Ovary (tissue), 3 donors: ENCODE data around the gene MIOX.

Experiments used
- POLR2A ChIP-seq: fragments of 450-650 bp; IDR thresholded peaks from one replicate; pipeline ENCODE4 v1.6.1; 2017; ENCODE audit warnings: antibody characterized with exemption, mild to moderate bottlenecking, moderate library complexity
- TF ChIP-seq, protein P1 (sequence below), 3 donors: fragments of 450-650 bp in 2 of 3; fragments of 200-600 bp in 1 of 3; IDR thresholded peaks; one replicate each; pipeline versions ENCODE4 v1.5.1 to v1.8.0; 2016 to 2022; ENCODE audit warnings: antibody characterized with exemption in 3 of 3, mild to moderate bottlenecking in 1 of 3
- donor health status: DM: no; HTN: no; CAD: no.

DNA sequence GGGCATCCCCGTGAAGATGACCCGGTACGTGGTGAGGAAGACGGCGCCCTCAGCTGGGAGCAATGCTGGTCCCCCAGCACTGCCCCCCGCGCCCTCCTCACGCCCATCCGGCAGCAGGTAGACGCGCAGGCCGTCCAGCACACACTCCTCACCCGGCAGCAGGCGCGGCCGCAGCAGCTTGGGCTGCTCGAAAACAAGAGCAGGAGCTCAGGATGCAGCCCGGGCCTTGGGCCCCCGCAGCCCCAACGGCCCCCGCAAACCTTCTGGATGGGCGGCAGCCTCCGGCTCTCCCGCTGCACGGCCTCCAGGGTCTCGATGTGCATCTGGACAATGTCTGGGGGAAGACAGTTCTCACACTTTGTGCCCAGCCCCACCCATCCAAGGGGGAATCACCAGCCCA, 25.1 kb upstream of the MIOX start:
- TF ChIP-seq, protein P1, sequence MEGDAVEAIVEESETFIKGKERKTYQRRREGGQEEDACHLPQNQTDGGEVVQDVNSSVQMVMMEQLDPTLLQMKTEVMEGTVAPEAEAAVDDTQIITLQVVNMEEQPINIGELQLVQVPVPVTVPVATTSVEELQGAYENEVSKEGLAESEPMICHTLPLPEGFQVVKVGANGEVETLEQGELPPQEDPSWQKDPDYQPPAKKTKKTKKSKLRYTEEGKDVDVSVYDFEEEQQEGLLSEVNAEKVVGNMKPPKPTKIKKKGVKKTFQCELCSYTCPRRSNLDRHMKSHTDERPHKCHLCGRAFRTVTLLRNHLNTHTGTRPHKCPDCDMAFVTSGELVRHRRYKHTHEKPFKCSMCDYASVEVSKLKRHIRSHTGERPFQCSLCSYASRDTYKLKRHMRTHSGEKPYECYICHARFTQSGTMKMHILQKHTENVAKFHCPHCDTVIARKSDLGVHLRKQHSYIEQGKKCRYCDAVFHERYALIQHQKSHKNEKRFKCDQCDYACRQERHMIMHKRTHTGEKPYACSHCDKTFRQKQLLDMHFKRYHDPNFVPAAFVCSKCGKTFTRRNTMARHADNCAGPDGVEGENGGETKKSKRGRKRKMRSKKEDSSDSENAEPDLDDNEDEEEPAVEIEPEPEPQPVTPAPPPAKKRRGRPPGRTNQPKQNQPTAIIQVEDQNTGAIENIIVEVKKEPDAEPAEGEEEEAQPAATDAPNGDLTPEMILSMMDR (IDR thresholded peaks at IDR 0.05), result no peak
- TF ChIP-seq POLR2A, result no peak
